Ascending aorta (tissue), 2 donors: ENCODE results near the gene TSPEAR. TPM values are rescaled to one million over a fixed set of nuclear protein-coding genes. Genes with fewer than 3 reads are reported as not detected.

Experiments
- DNase-seq, 2 donors: peaks; one replicate each; pipeline ENCODE4 v3.0.0-alpha.2; 2019; ENCODE audit warnings: low spot score in 2 of 2
- H3K27ac ChIP-seq, 2 donors: fragments of 200-600 bp; sonication (generic); one replicate each; pipeline ENCODE4 v1.5.1; 2016 to 2017; ENCODE audit warnings: mild to moderate bottlenecking in 1 of 2
- H3K27me3 ChIP-seq: fragments of 200-600 bp; sonication (generic); one replicate; pipeline ENCODE4 v1.5.1; 2017
- H3K36me3 ChIP-seq, 2 donors: fragments of 200-600 bp; sonication (generic); one replicate each; pipeline ENCODE4 v1.5.1; 2016
- H3K4me1 ChIP-seq, 2 donors: fragments of 200-600 bp; sonication (generic); one replicate each; pipeline ENCODE4 v1.5.1; 2016 to 2017; ENCODE audit warnings: mild to moderate bottlenecking in 1 of 2
- H3K4me3 ChIP-seq, 2 donors: fragments of 200-600 bp; sonication (generic); one replicate each; pipeline ENCODE4 v1.5.1; 2016 to 2017; ENCODE audit warnings: mild to moderate bottlenecking in 1 of 2
- H3K9me3 ChIP-seq, 2 donors: fragments of 200-600 bp; sonication (generic); one replicate each; pipeline ENCODE4 v1.5.1; 2016
- CTCF ChIP-seq, 3 experiments: fragments of 200-600 bp in 2 of 3; fragments of 450-650 bp in 1 of 3; sonication (generic) in 2 of 3; IDR thresholded peaks; one replicate each; pipeline ENCODE4 v1.5.1; 2016 to 2019; ENCODE audit warnings: antibody characterized with exemption in 3 of 3, mild to moderate bottlenecking in 1 of 3, moderate library complexity in 1 of 3
- intact Hi-C: fragments of 100-400 bp; cut with DNase I; formaldehyde crosslinking; loops from one replicate; pipeline ENCODE4 v1.15.1; 2023
- total RNA-seq: library from RNA; depleted of rRNA; stranded (reverse); fragments of >200 nt; gene quantifications from one replicate; pipeline ENCODE4 v1.1.0, GENCODE V29; 2016

The TSPEAR gene
- total RNA-seq, 1 donor from 2014 or later = not detected

DNA sequence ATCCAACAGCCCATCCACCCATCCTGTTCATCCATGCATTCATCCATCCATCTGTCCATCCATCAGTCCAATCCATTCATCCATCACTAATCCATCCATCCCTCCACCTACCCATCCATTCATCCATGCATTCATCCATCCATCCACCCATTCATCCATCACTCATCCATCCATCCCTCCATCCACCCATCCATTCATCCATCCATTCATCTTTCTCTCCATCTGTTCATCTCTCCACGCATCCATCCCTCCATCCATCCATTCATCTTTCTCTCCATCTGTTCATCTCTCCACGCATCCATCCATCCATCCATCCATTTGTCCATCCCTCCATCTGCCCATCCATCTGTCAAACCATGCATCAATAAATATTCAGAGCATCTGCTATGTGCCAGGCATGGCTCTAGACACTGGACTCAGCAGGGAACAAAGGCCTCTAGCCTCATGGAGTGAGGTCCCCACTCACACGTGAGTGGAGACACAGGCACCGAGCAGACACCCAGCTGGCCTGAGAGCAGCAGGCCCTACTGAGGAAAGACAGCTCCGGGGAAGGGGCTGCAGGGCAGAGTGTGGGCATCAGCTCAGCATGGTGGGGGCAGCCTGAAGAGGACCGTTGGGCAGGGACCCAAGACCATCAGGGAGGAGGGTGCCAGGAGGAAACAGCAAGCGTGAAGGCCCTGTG, 181.0 kb downstream of the TSPEAR start:
- no peak overlapping the region for H3K27ac ChIP-seq
- DNase-seq = peak in 1 of 2 donors; percentile 22
- no peak overlapping the region for H3K4me3 ChIP-seq
- H3K27me3 ChIP-seq = no peaks in the 10 kb centered on the region
- H3K4me1 ChIP-seq = no peaks in the 10 kb centered on the region
- H3K36me3 ChIP-seq = no peaks in the 10 kb centered on the region
- H3K9me3 ChIP-seq = no peaks in the 10 kb centered on the region
- TF ChIP-seq CTCF (IDR thresholded peaks at IDR 0.05) = no peak
- intact Hi-C loops = no loop called here

GRCh38 chr21:44529503-44530125, 181.8 kb downstream of the TSPEAR start:
- intact Hi-C loops = no loop called here
- DNase-seq = peak in 1 of 2 donors; percentile 51
- Histone ChIP-seq H3K4me3 (no peak overlapping the region), H3K4me1 (no peaks in the 10 kb centered on the region), H3K36me3 (no peaks in the 10 kb centered on the region), H3K27me3 (no peaks in the 10 kb centered on the region), H3K27ac (no peak overlapping the region), H3K9me3 (no peaks in the 10 kb centered on the region)
- TF ChIP-seq CTCF (IDR thresholded peaks at IDR 0.05) = no peak

DNA sequence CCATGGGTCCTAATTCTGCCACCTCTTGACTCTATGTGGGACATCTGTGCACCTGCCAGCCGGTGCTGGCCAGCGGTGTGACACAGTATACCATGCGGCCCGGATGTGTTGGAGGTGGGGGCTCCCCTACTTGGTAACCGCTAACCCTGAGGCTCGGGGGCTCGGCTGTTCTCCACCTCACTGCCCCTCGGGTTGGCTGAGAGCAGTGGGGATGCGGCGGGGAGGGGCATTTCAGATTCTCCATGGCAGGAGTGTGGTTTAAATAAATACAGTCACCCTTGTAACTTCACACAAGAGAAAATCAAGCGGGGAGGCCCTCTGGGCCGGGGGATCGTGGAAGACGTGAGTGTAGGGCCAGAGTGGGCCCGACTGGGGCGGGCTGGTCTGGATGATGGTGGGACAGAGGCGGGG, 182.4 kb downstream of the TSPEAR start:
- no peak for TF ChIP-seq CTCF (IDR thresholded peaks at IDR 0.05)
- no peaks in the 10 kb centered on the region for H3K36me3 ChIP-seq
- H3K9me3 ChIP-seq = no peaks in the 10 kb centered on the region
- intact Hi-C loops = no loop called here
- peak in 1 of 2 donors; percentile 52 for DNase-seq
- H3K27me3 ChIP-seq = no peaks in the 10 kb centered on the region
- H3K27ac ChIP-seq = no peak overlapping the region
- H3K4me1 ChIP-seq = no peaks in the 10 kb centered on the region
- no peak overlapping the region for H3K4me3 ChIP-seq

- H3K4me1 ChIP-seq = no peaks in the 10 kb centered on the region
- H3K4me3 ChIP-seq = no peak overlapping the region
- intact Hi-C loops = no loop called here
- DNase-seq = peak in 1 of 2 donors; percentile 56
- no peak overlapping the region for H3K27ac ChIP-seq
- TF ChIP-seq CTCF (IDR thresholded peaks at IDR 0.05) = no peak
- H3K9me3 ChIP-seq = no peaks in the 10 kb centered on the region
- H3K36me3 ChIP-seq = no peaks in the 10 kb centered on the region
- no peaks in the 10 kb centered on the region for H3K27me3 ChIP-seq
Measured at GRCh38 chr21:44528634-44528995, 182.8 kb downstream of the TSPEAR start.

DNA sequence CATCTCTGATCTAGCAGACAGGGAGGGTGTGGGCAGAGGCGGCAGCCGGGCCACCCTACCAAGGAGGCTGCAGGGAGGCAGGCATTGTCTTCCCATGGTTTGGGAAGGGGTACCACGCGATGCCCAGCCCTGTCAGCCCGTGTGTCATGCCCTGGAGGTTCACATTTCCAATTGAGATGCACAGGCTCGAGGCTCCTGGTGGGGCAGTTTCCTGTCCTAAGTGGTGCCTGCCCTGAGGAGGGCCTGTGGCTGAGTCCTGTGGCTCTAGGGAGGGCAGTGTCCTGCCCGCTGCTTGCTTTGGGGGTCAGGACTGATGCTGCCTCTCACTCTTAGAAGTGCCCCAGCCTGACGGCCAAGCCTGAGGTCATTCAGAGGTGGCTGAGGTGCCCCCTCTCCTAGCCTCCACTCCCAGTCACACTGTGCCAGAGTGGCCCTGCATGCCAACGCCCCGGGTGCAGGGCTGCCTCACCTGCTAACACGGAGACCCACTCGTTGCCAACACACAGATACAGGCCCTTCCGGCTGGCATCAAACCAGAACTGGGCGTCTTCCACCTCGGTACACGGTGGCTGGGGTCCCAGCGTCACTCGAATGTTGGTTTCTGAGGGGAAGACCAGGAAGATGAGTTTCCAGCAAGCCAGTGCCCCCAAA, 183.3 kb downstream of the TSPEAR start:
- no peak overlapping the region for H3K4me3 ChIP-seq
- DNase-seq = peak in 1 of 2 donors; percentile 60
- H3K9me3 ChIP-seq = no peaks in the 10 kb centered on the region
- no peaks in the 10 kb centered on the region for H3K27me3 ChIP-seq
- no peaks in the 10 kb centered on the region for H3K4me1 ChIP-seq
- intact Hi-C loops = no loop called here
- TF ChIP-seq CTCF (IDR thresholded peaks at IDR 0.05) = no peak
- H3K27ac ChIP-seq = no peak overlapping the region
- H3K36me3 ChIP-seq = no peaks in the 10 kb centered on the region
